HCT116 (cell line): Measurements from ENCODE around the gene NAGA.

Experiments used
- CTCF ChIP-seq, 3 experiments: fragments of 200-600 bp in 1 of 3; sonication (generic) in 1 of 3; IDR thresholded peaks in 2 of 3; conservative IDR thresholded peaks in 1 of 3; 2 replicates each; pipeline ENCODE4 v1.5.1; 2012 to 2017; ENCODE audit warnings: low read depth in 2 of 3, low read length in 2 of 3, antibody characterized with exemption in 1 of 3, borderline replicate concordance in 1 of 3, control low read depth in 1 of 3, mild to moderate bottlenecking in 1 of 3, mixed read lengths in 1 of 3, mixed run types in 1 of 3, moderate library complexity in 1 of 3; ENCODE audit not compliant: insufficient read depth in 1 of 3
- EZH2 ChIP-seq: fragments of 200-600 bp; sonication (generic); IDR thresholded peaks from 2 replicates; pipeline ENCODE4 v1.6.1; 2017; ENCODE audit warnings: antibody characterized with exemption, mixed run types
- JUND ChIP-seq: IDR thresholded peaks from 2 replicates; pipeline ENCODE4 v1.6.1; 2012
- POLR2A ChIP-seq: IDR thresholded peaks from 2 replicates; pipeline ENCODE4 v1.7.0; 2011; ENCODE audit warnings: borderline replicate concordance; ENCODE audit not compliant: insufficient read depth, insufficient read length; ENCODE audit errors: extremely low read depth
- POLR2AphosphoS5 ChIP-seq: IDR thresholded peaks from 2 replicates; pipeline ENCODE4 v1.6.1; 2011; ENCODE audit warnings: mild to moderate bottlenecking, low read depth, low read length, moderate library complexity
- RAD21 ChIP-seq: IDR thresholded peaks from 2 replicates; pipeline ENCODE4 v1.6.1; 2012; ENCODE audit warnings: low read depth, mild to moderate bottlenecking

GRCh38 chr22:42116848-42117424 lies 46.3 kb upstream of the NAGA start:
- TF ChIP-seq CTCF (IDR thresholded peaks at IDR 0.05 in 2 of 3, conservative IDR thresholded peaks at IDR 0.05 in 1 of 3; ENCODE audit: borderline replicate concordance in 1 of 3, insufficient read depth in 1 of 3, low read depth in 2 of 3, low read length in 2 of 3), result peak in 2 of 3 experiments; percentile 3 to 16; a peak in 2 of 6 replicates
- TF ChIP-seq EZH2, result no peak
- TF ChIP-seq POLR2AphosphoS5, result no peak
- 0 out of 2 replicates have a peak, but pooled peaks have one; percentile 24 for TF ChIP-seq RAD21
- TF ChIP-seq JUND, result no peak
- TF ChIP-seq POLR2A, result no peak
